Non-pigmented ciliary epithelial cell (primary cell): Measurements from ENCODE around the gene PTPN4.
"Not testable (repeated sequence)": the region's sequence is repeated elsewhere in the genome, so short reads cannot be mapped to it uniquely, and the experiment has no call there.

Experiments used
- DNase-seq: peaks from one replicate; pipeline ENCODE4 v3.0.0-alpha.2; 2010; ENCODE audit warnings: low read depth

Gene PTPN4

GRCh38 chr2:119947535-119947934, 187.8 kb downstream of the PTPN4 start:
- DNase-seq = no peak

GRCh38 chr2:119950966-119951365, 191.2 kb downstream of the PTPN4 start:
- DNase-seq = no peak

GRCh38 chr2:119958670-119959268, 199.0 kb downstream of the PTPN4 start:
- peak; percentile 35 for DNase-seq

DNA sequence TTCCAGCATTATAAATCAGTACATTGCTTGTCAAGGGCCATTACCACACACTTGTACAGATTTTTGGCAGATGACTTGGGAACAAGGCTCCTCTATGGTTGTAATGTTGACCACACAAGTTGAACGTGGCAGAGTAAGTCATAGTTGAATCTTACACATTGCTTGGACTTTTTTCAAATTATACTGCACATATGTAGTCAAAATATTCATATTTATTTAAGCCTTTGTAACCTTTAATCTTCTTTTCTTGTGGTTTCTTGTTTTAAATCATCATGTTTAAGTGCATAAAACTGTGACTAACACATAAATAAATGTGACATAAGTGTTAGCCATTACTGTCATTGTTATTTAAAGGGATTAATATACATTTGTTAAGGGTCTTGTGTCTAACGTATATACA, 201.1 kb downstream of the PTPN4 start:
- DNase-seq = peak; percentile 22

DNA sequence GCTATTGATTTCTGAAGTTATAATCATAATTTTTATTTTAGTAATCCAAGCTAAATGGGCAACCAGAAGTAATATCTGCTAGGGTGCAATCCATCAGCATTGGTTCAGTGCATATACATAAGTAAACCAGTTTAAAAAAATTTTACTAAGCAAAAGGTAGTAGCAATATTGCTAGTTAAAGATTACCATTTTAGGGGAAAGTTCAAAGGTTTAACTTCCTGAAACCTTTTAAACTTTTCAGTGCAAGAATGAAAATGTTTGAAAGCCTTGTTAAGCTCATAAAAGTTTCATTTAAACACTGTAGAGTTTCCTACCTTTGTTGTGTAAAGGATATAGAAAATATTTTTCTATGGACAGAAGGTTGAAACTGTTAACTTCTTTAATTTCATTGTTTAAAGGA, 222.2 kb downstream of the PTPN4 start:
- DNase-seq = no peak

DNA sequence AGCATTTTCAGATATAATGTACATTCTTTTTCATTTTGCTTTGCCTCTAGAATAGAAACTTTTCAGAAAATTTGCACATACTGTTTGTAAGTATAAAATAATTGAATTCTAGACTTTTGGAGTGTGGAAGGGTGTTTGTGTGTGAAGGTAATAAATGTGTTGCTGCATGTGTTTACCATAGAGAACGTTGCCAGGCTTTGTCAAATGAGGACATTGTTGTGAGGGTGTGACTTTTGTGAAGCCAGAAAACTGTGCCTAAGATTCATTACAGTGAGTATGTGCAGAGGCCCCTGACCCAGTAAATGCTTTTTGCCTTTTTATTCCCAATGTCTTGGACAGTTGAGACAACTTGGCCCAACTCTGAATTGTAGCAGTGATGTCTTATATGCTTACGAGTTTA, 222.8 kb downstream of the PTPN4 start:
- DNase-seq = no peak

DNA sequence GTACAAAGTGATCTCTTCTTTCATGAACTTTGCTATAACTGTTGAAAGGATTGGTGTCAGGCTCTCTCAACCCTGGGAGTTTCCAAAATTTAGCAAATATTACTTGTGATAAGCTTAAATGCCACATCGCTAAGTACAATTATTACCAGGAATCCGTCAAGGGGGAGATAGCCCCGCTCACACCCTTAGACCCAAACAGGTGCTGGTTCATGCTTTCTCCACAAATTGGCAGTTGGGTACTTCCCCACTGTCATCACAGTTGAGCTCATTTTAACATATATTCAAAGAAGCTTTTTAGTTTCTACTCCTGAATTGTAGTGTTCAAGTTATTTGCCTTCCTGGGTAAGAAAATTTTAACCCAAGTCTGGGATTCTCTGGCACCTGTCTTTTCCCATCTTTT, 223.4 kb downstream of the PTPN4 start:
- no peak for DNase-seq

DNA sequence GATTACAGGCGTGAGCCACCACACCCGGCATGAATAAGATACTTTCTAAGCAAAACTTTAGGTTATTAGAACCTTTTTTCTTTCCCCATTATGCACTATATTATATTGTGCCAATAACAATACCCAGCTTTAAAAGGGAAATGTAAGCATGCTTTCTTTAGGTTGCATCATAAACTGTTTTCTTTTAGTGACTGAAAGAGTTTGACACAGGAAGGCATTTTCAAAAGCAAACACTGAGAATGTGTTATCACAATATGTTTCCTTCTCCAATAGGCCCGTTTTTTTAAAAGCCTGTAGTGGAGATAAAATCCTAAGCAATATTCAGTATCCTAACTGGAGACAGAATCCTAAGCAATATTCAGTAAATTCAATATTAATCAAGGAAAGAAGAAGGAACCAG, 236.4 kb downstream of the PTPN4 start:
- no peak for DNase-seq

- DNase-seq = not testable (repeated sequence)
Measured at GRCh38 chr2:119996896-119997891, 237.5 kb downstream of the PTPN4 start.

- DNase-seq = no peak
Measured at GRCh38 chr2:120001471-120001870, 241.7 kb downstream of the PTPN4 start.

DNA sequence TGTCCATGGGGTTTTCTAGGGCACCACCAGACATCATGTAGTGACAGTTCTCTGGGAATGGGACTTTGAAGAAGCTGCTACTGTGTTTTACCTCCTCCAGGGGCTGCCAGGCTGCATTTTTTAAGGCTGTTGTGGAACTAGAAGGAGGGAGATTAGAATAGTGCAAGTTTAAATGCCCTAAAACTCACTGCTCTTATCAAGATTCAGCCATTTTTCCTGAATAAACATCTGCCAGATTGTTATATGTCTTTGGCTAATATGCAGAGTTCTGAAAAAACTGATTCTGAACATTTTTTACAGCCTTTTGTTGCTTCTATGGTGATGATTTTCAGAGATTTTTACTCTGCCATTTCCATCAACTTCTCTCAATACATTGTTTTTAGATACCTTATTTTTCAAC, 244.5 kb downstream of the PTPN4 start:
- no peak for DNase-seq

- no peak for DNase-seq
Measured at GRCh38 chr2:120005834-120006521, 246.3 kb downstream of the PTPN4 start.

- DNase-seq = no peak
Measured at GRCh38 chr2:120007851-120008250, 248.1 kb downstream of the PTPN4 start.

- no peak for DNase-seq
Measured at GRCh38 chr2:120012363-120012762, 252.6 kb downstream of the PTPN4 start.

DNA sequence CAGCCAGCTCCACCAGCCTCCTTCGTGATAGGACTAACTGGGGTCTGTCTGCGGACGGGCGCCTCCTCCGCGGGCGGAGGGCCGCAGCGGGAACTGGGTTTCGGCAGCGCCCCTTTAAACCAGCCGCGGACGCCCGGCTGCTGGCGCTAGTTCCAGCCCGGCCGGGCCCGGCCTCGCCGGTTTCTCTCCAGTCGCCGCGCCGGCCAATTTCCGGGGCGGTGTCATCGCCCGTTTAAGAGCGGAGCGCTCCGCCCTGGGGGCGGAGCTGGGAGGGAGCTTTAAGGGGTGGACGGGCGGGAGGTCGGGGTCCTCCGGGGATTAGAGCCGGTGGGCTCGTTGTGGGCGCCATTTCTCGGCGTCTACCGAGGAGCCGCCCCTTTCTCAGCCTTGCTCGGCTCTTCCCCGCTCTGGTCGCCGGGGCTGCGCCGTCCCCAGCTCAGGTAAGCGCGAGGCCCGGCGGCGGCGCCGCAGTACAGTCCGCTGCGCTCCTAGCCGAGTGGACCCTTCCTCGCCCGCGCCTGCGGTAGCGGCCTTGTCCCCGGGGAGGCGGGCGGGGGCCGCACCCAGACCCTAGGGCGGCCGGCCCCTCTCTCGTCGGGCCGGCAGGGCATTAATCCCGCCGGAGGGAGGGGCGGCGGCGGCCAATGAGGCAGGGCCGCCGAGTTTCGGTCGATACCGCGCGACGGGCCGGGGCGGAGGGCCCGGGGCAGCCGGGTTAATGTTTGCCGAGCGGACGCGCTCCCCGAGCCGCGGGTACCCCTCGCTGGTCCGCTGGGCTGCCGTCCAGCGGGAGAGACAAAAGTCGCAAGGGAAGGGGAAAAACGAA, 253.3 kb downstream of the PTPN4 start, which contains the start of gene EPB41L5:
EPB41L5 (plus strand) TSS at position 307 of the 826 bp plus-strand sequence. CDS start 6,008 bp downstream, outside the sequence.
- peak; percentile 60 for DNase-seq

GRCh38 chr2:120013597-120014223, 254.0 kb downstream of the PTPN4 start:
- DNase-seq = no peak

DNA sequence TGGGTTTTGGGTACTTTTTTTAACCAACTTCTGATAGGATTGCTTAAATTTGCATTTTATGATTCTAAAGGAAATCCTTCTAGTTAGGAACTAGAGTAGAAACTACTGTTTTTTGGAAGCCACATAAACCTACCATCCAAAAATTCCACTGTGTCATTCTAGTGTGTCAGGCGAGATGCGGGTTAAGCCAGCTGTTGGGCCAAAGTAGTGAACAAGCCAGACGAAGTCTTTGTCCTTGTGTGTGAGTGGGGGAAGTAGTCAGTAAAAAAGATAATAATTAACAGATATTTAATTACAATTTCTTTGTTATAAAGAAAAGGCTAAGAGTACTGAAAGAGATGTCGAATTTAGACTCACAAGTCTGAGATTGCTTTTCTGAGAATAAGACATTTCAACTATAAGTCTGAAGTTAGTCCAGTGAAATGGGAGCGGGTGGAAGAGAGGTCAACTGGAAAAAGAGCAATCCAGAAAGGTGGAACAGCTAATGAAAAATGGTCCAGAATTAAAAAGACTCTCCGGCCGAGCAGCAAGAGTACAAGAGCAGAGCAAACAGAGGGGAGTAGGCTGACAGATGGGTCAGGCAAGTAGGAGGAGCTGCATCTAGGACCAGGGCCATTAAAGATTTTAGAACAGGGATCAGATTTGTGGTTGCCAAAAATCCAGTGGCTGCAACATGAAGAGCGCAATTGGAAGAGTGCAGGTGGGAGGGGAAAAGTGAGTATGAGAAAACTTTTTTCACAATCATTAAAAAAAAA, 254.7 kb downstream of the PTPN4 start:
- no peak for DNase-seq

DNA sequence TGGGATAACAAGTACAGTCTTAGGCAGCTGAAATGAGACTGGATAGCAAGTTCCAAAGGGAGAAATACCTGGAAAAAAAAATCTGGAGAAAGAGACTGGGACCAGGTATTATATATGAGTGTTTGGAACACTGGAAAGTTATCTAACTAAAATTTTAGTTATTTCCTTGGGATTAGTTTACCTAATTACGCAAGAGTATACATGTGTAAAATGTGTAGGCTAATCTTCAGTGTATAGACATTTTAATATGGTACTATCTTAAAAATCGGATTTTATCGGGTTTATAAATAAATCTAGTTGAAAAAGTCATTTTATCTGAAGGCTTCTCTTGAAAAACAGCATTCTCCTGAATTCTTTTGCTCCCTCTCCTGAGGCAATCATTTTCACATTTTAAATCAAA, 257.1 kb downstream of the PTPN4 start:
- no peak for DNase-seq

DNA sequence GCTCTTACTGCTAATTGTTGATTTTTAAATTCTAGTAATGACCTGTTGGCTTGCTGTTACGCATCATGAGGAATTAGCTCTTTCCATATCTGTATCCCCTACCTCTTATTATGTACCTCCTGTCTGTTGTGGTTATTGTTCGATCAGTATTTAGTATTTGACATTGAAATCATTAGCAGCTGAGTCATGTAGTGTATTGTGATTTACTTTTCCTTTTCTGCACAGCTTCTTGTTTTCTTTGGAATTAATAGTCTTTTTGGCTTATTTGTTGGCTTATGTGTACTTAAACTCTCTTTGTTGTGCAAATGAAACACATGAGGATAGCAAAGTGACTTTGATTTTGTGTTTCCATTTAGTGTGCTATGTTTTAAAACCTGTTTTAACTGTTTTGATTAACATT, 257.5 kb downstream of the PTPN4 start:
- no peak for DNase-seq

DNA sequence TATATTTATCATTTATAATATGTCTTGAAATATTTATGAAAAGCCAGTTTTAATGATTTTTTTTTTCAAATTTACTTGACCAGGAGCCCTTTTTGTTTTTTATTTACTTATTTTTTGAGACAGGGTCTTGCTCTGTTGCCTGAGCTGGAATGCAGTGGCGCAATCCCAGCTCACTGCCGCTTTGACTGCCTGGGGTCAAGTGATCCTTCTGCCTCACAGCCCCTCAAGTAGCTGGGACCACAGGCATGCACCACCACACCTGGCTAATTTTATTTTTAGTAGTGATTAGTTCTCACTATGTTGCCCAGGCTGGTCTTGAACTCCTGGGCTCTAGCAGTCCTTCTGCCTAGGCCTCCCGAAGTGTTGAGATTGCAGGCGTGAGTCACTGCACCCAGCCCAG, 258.8 kb downstream of the PTPN4 start:
- DNase-seq = no peak

DNA sequence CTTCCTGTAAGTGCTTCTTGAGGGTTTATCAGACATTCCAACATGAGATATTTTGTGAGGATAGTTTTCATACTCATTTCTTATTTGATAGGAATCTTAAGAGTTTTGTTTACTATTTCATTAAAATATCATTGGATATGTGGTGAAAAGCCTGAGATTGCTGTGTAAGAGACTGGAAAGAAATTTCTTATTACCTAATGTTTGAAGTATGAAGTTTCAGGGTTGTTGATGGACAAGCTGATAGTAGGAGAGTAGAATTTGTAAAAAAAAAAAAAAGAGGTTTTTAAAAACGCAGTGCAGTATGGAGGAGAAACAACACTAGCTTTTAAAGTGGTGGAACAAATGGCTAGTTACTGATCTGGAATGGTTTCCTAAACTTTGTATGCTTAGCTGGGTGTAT, 260.8 kb downstream of the PTPN4 start:
- DNase-seq = peak; percentile 15
